Dedifferentiated amniotic fluid mesenchymal stem cell (primary cell): Measurements from ENCODE around the gene TXNDC11.

Source experiments
- DNase-seq: peaks from one replicate; pipeline ENCODE4 v3.0.0-alpha.2; 2016; ENCODE audit errors: extremely low spot score

TXNDC11 gene

GRCh38 chr16:11750056-11750455 lies 7.4 kb upstream of the TXNDC11 start:
- no peak for DNase-seq

- no peak for DNase-seq
Observed at GRCh38 chr16:11748404-11749254, 6.0 kb upstream of the TXNDC11 start.

GRCh38 chr16:11747949-11748403 lies 5.3 kb upstream of the TXNDC11 start:
- DNase-seq: no peak

- DNase-seq: no peak
Observed at GRCh38 chr16:11744075-11744470, 1.4 kb upstream of the TXNDC11 start.

GRCh38 chr16:11743308-11744074 lies 834 bp upstream of the TXNDC11 start:
- DNase-seq: no peak

GRCh38 chr16:11742093-11742535 lies 543 bp downstream of the TXNDC11 start:
- no peak for DNase-seq

- DNase-seq: no peak
Observed at GRCh38 chr16:11740567-11740966, 2.1 kb downstream of the TXNDC11 start.

- no peak for DNase-seq
Observed at GRCh38 chr16:11738742-11739544, 3.7 kb downstream of the TXNDC11 start.

GRCh38 chr16:11737713-11738112 lies 4.9 kb downstream of the TXNDC11 start:
- no peak for DNase-seq

- DNase-seq: no peak
Observed at GRCh38 chr16:11736903-11737302, 5.8 kb downstream of the TXNDC11 start.

GRCh38 chr16:11735787-11736186 lies 6.9 kb downstream of the TXNDC11 start:
- no peak for DNase-seq

GRCh38 chr16:11734653-11735043 lies 8.0 kb downstream of the TXNDC11 start:
- DNase-seq: no peak

GRCh38 chr16:11734025-11734652 lies 8.5 kb downstream of the TXNDC11 start:
- no peak for DNase-seq

GRCh38 chr16:11731222-11731621 lies 11.4 kb downstream of the TXNDC11 start:
- DNase-seq: no peak

GRCh38 chr16:11729787-11730186 lies 12.9 kb downstream of the TXNDC11 start:
- DNase-seq: no peak

- no peak for DNase-seq
Observed at GRCh38 chr16:11727796-11728543, 14.7 kb downstream of the TXNDC11 start.

- DNase-seq: no peak
Observed at GRCh38 chr16:11726008-11726407, 16.6 kb downstream of the TXNDC11 start.

GRCh38 chr16:11725457-11725856 lies 17.2 kb downstream of the TXNDC11 start:
- no peak for DNase-seq

- no peak for DNase-seq
Observed at GRCh38 chr16:11722468-11722808, 20.2 kb downstream of the TXNDC11 start.

GRCh38 chr16:11721781-11722467 lies 20.7 kb downstream of the TXNDC11 start:
- DNase-seq: no peak
